MCF 10A (cell line): ENCODE results near the gene ARL6IP5. TPM values are rescaled to one million over a fixed set of nuclear protein-coding genes. Genes with fewer than 3 reads are reported as not detected.

Experiments
- BruUV-seq: library from RNA; stranded (reverse); fragments of 400-500 nt; replicated peaks from 2 replicates; lab custom pipeline; 2021; lab: Mats Ljungman, UMichigan
- CTCF ChIA-PET: fragments of 300-600 bp; sonication (Branson Sonifier 250); formaldehyde crosslinking; extraction: SDS; loops from one replicate; lab custom pipeline; 2021; ENCODE audit warnings: antibody characterized with exemption, inconsistent platforms; lab: Yijun Ruan, JAX
- POLR2A ChIA-PET: fragments of 300-600, 350-650 bp; sonication (Branson Sonifier 250); formaldehyde crosslinking; extraction: SDS; loops from one replicate; lab custom pipeline; 2020; ENCODE audit warnings: antibody characterized with exemption, inconsistent platforms; lab: Yijun Ruan, JAX
- DNase-seq: peaks from one replicate; pipeline ENCODE4 v3.0.0-alpha.2; 2018; ENCODE audit not compliant: unreplicated experiment
- H3K27ac Mint-ChIP-seq: one replicate; pipeline ENCODE4 v1.8.0; 2022; ENCODE audit warnings: mild to moderate bottlenecking, low read depth, mixed read lengths; ENCODE audit not compliant: unreplicated experiment
- H3K27me3 Mint-ChIP-seq: one replicate; pipeline ENCODE4 v1.8.0; 2022; ENCODE audit warnings: mixed read lengths; ENCODE audit not compliant: insufficient read depth, unreplicated experiment
- H3K36me3 Mint-ChIP-seq: one replicate; pipeline ENCODE4 v1.8.0; 2022; ENCODE audit warnings: mild to moderate bottlenecking, moderate library complexity, mixed read lengths; ENCODE audit not compliant: insufficient read depth, unreplicated experiment
- H3K4me1 Mint-ChIP-seq: one replicate; pipeline ENCODE4 v1.8.0; 2022; ENCODE audit warnings: mixed read lengths; ENCODE audit not compliant: insufficient read depth, unreplicated experiment
- H3K4me3 Mint-ChIP-seq: one replicate; pipeline ENCODE4 v1.8.0; 2022; ENCODE audit warnings: mild to moderate bottlenecking, moderate library complexity, mixed read lengths; ENCODE audit not compliant: unreplicated experiment
- H3K9me3 Mint-ChIP-seq: one replicate; pipeline ENCODE4 v1.8.0; 2022; ENCODE audit warnings: mixed read lengths; ENCODE audit not compliant: unreplicated experiment
- intact Hi-C: fragments of 100-400 bp; cut with micrococcal nuclease; formaldehyde crosslinking; loops from 2 replicates; pipeline ENCODE4 v1.14.1; 2022
- total RNA-seq: library from RNA; stranded (reverse); gene quantifications from 2 replicates; pipeline ENCODE4 v1.2.3, GENCODE V29; 2022
- TF ChIP-seq, protein P1 (sequence below): fragments of 200-600 bp; IDR thresholded peaks from one replicate; pipeline ENCODE4 v1.8.0; 2022; ENCODE audit warnings: antibody characterized with exemption, mild to moderate bottlenecking; ENCODE audit not compliant: unreplicated experiment

ARL6IP5 gene
- total RNA-seq, 1 experiment from 2014 or later: 50.0 TPM

DNA sequence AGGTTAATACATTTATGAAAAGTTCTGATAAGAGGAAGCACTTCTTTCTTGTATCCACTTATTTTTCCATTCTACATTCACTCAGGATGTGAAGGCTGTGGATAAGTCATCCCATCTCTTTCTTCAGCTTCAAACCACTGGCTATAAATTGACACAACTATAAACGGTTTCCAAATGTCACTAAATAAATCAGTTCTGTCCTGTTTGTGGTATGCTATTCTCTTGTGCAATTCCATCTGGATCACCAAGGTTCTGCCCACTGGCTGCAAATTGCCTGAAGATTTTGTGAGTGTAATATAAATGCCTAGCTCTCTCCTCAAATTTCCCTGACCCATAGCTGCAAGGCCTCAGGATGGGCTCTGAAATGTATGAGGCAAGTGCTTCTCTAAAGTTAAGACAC lies 44.8 kb downstream of the ARL6IP5 start:
- ChIA-PET CTCF (interaction anchor here (1.3 to 3.0 kb wide), 2 partner anchors 9 to 32 kb away, joined by 8 to 29 read pairs; no protein-coding TSS in a partner anchor), POLR2A (interaction anchor here (1.3 kb wide), 1 partner anchor 9 kb away, joined by 6 read pairs; no protein-coding TSS in a partner anchor)
- Mint-ChIP-seq H3K36me3 (no peaks in the 10 kb centered on the region), H3K9me3 (no peaks in the 10 kb centered on the region), H3K4me3 (no peak overlapping the region), H3K27ac (no peak overlapping the region), H3K4me1 (no peaks in the 10 kb centered on the region), H3K27me3 (no peaks in the 10 kb centered on the region)
- intact Hi-C loops: no loop called here
- DNase-seq: no peak
- no TSS peak for BruUV-seq
- TF ChIP-seq, protein P1, sequence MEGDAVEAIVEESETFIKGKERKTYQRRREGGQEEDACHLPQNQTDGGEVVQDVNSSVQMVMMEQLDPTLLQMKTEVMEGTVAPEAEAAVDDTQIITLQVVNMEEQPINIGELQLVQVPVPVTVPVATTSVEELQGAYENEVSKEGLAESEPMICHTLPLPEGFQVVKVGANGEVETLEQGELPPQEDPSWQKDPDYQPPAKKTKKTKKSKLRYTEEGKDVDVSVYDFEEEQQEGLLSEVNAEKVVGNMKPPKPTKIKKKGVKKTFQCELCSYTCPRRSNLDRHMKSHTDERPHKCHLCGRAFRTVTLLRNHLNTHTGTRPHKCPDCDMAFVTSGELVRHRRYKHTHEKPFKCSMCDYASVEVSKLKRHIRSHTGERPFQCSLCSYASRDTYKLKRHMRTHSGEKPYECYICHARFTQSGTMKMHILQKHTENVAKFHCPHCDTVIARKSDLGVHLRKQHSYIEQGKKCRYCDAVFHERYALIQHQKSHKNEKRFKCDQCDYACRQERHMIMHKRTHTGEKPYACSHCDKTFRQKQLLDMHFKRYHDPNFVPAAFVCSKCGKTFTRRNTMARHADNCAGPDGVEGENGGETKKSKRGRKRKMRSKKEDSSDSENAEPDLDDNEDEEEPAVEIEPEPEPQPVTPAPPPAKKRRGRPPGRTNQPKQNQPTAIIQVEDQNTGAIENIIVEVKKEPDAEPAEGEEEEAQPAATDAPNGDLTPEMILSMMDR: no peak

DNA sequence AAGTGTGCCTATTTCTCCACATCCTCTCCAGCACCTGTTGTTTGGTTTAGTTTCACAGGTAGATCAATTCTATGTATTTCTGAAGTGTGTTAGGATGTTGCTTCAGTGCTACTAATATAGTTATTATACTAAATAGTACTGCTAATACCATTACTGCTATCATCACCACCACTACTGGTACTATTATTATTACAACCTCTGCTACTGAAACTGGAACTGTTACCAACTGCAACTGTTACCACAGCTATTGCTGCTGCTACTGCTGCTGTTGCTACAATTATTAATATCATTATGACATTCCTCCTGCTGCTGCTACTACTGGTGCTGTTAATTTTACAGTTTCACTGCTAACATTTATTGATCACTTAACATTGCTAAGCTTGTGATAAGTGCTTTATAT lies 46.0 kb downstream of the ARL6IP5 start:
- ChIA-PET POLR2A (no interaction called here), CTCF (interaction anchor here (0.6 to 3.0 kb wide), 5 partner anchors 10 to 439 kb away, joined by 4 to 29 read pairs (median 6); no protein-coding TSS in a partner anchor)
- intact Hi-C loops: no loop called here
- H3K27ac Mint-ChIP-seq: no peak overlapping the region
- no peaks in the 10 kb centered on the region for H3K36me3 Mint-ChIP-seq
- no peak overlapping the region for H3K4me3 Mint-ChIP-seq
- H3K4me1 Mint-ChIP-seq: no peaks in the 10 kb centered on the region
- no peak for DNase-seq
- H3K27me3 Mint-ChIP-seq: no peaks in the 10 kb centered on the region
- TF ChIP-seq, protein P1: no peak
- no TSS peak for BruUV-seq
- H3K9me3 Mint-ChIP-seq: no peaks in the 10 kb centered on the region

DNA sequence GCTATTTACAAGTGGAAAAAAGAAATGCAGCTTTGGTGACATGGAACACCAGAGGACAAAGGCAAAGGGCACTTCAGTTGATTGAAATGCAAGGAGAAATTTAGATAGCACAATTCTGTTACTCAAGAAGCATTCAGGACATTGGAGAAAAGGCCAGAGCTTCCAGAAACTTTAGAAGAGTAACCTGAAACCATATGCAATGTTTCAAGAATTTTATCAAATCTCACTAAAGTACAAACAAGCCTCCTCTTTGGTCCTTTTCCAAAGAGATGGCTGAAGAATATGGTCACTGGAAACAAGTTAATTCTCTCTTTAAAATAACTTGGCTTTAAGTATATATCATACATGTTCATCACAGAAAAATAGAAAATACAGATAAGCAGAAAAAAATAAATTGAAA lies 52.3 kb downstream of the ARL6IP5 start:
- Mint-ChIP-seq H3K27ac (no peak overlapping the region), H3K4me3 (no peak overlapping the region), H3K27me3 (no peaks in the 10 kb centered on the region), H3K9me3 (no peaks in the 10 kb centered on the region), H3K36me3 (no peaks in the 10 kb centered on the region), H3K4me1 (no peaks in the 10 kb centered on the region)
- DNase-seq: no peak
- TF ChIP-seq, protein P1: no peak
- ChIA-PET CTCF (interaction anchor here (1.5 to 2.7 kb wide), 2 partner anchors 16 to 535 kb away, joined by 6 read pairs; no protein-coding TSS in a partner anchor), POLR2A (interaction anchor here (0.6 kb wide), 1 partner anchor 251 kb away, joined by 4 read pairs; no protein-coding TSS in a partner anchor)
- no TSS peak for BruUV-seq
- intact Hi-C loops: no loop called here

DNA sequence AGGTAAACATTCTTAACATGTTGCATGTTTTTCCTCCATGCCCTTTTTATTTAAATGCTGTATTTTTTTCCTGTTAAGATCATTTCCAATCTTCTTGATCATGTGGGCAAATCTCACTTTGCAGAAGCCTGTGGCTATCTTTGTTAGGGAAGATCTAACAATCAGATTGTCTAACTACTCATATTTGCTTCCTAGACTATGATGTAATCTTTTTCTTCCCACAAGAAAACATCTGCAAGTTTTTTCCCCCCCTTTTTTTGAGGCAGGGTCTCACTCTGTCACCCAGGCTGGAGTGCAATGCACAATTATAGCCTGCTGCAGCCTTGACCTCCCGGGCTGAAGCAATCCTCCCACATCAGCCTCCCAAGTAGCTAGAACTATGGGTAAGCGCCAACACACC lies 52.7 kb downstream of the ARL6IP5 start:
- TF ChIP-seq, protein P1: no peak
- no peak overlapping the region for H3K27ac Mint-ChIP-seq
- no peaks in the 10 kb centered on the region for H3K9me3 Mint-ChIP-seq
- POLR2A ChIA-PET: interaction anchor here (0.6 kb wide), 1 partner anchor 250 kb away, joined by 4 read pairs; no protein-coding TSS in a partner anchor
- H3K4me1 Mint-ChIP-seq: no peaks in the 10 kb centered on the region
- intact Hi-C loops: no loop called here
- CTCF ChIA-PET: interaction anchor here (0.7 to 3.6 kb wide), 3 partner anchors 17 to 535 kb away, joined by 3 to 21 read pairs (median 6); no protein-coding TSS in a partner anchor
- no peaks in the 10 kb centered on the region for H3K27me3 Mint-ChIP-seq
- H3K36me3 Mint-ChIP-seq: no peaks in the 10 kb centered on the region
- no peak for DNase-seq
- H3K4me3 Mint-ChIP-seq: no peak overlapping the region
- BruUV-seq: no TSS peak
